Measurements from ENCODE around the gene PDAP1. TPM values are rescaled to one million over a fixed set of nuclear protein-coding genes. Genes with fewer than 3 reads are reported as not detected.

PDAP1 gene, protein sequence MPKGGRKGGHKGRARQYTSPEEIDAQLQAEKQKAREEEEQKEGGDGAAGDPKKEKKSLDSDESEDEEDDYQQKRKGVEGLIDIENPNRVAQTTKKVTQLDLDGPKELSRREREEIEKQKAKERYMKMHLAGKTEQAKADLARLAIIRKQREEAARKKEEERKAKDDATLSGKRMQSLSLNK
- polyA plus RNA-seq, result 10 to 100 TPM; 20.7 to 43.3 (median 30.0) TPM

- H3K4me1 Mint-ChIP-seq, result peaks cover 54 to 68% of the 10 kb centered on the region in 2 donors
- H3K4me3 Mint-ChIP-seq, result peak within 1 kb of the TSS; percentile 90 to 95 (median 94)
- no peaks in the 10 kb centered on the region for H3K9me3 Mint-ChIP-seq
- H3K36me3 Mint-ChIP-seq, result peaks cover 13 to 32% (median 16%) of the 10 kb centered on the region in 3 donors
- H3K27ac Mint-ChIP-seq, result peak within 1 kb of the TSS; percentile 94 to 98 (median 96)
- DNase-seq, result peak; percentile 98
- H3K27me3 Mint-ChIP-seq (ENCODE audit: low read depth in 3 of 3), result peaks cover 12 to 25% (median 25%) of the 10 kb centered on the region in 3 donors
Measured at GRCh38 chr7:99408379-99409191, at the start of gene PDAP1, which contains the start of gene BUD31. PDAP1 (minus strand) TSS chr7:99408597; CDS start chr7:99408548, 49 bp downstream. BUD31 (plus strand) TSS chr7:99408969; CDS start chr7:99411093, 2,124 bp downstream.

GRCh38 chr7:99457650-99458493 lies 49.5 kb upstream of the PDAP1 start:
- no peak for DNase-seq
- Mint-ChIP-seq H3K4me1 (peaks cover 15 to 30% of the 10 kb centered on the region in 2 donors), H3K9me3 (no peaks in the 10 kb centered on the region), H3K27me3 (ENCODE audit: low read depth in 3 of 3) (peaks cover 0 to 2% (median under 1%) of the 10 kb centered on the region in 3 donors), H3K4me3 (no peak overlapping the region), H3K27ac (no peak overlapping the region), H3K36me3 (peaks cover 0 to 14% (median 0%) of the 10 kb centered on the region in 3 donors)

- no peaks in the 10 kb centered on the region for H3K9me3 Mint-ChIP-seq
- H3K4me3 Mint-ChIP-seq, result no peak overlapping the region
- H3K36me3 Mint-ChIP-seq, result peaks cover 0 to 14% (median 0%) of the 10 kb centered on the region in 3 donors
- H3K27ac Mint-ChIP-seq, result no peak overlapping the region
- peaks cover 13 to 28% of the 10 kb centered on the region in 2 donors for H3K4me1 Mint-ChIP-seq
- peaks cover 0 to 2% (median 2%) of the 10 kb centered on the region in 3 donors for H3K27me3 Mint-ChIP-seq (ENCODE audit: low read depth in 3 of 3)
- no peak for DNase-seq
Measured at GRCh38 chr7:99457050-99457649, 48.8 kb upstream of the PDAP1 start.

GRCh38 chr7:99456288-99456687 lies 47.9 kb upstream of the PDAP1 start:
- Mint-ChIP-seq H3K27ac (peak overlapping the region in 1 of 6 donors; percentile 58), H3K4me3 (no peak overlapping the region), H3K27me3 (ENCODE audit: low read depth in 3 of 3) (peaks cover 0 to 2% (median 2%) of the 10 kb centered on the region in 3 donors), H3K9me3 (no peaks in the 10 kb centered on the region), H3K36me3 (peaks cover 0 to 14% (median 0%) of the 10 kb centered on the region in 3 donors), H3K4me1 (peaks cover 13 to 27% of the 10 kb centered on the region in 2 donors)
- no peak for DNase-seq

GRCh38 chr7:99455874-99456273 lies 47.5 kb upstream of the PDAP1 start:
- no peak overlapping the region for H3K4me3 Mint-ChIP-seq
- peaks cover 13 to 23% of the 10 kb centered on the region in 2 donors for H3K4me1 Mint-ChIP-seq
- H3K27me3 Mint-ChIP-seq (ENCODE audit: low read depth in 3 of 3), result peaks cover 0 to 2% (median 2%) of the 10 kb centered on the region in 3 donors
- peaks cover 0 to 17% (median 0%) of the 10 kb centered on the region in 3 donors for H3K36me3 Mint-ChIP-seq
- peak overlapping the region in 1 of 6 donors; percentile 58 for H3K27ac Mint-ChIP-seq
- H3K9me3 Mint-ChIP-seq, result no peaks in the 10 kb centered on the region
- DNase-seq, result no peak

DNA sequence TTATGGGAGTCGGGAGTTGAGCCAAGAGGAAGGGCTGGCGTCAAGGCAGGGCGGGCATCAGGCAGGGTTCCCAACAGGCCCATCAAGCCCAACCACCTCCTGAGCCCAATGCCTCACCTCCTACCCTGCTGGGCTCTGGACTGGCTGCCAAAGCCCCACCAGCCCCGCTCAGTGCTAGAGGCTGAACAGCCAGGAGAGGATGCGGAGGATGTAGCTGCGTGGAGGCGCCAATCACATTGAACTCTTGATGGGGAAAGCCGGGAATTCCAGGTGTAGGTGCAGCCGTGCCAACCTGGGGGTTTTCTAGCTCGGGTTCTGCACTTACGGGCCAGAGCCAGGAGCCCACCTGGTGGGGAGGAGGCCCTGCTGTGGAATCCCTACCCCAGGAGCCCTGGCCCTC lies 44.7 kb upstream of the PDAP1 start:
- DNase-seq, result no peak
- H3K4me1 Mint-ChIP-seq, result peaks cover 0 to 2% of the 10 kb centered on the region in 2 donors
- peaks cover 0 to 7% (median 2%) of the 10 kb centered on the region in 3 donors for H3K27me3 Mint-ChIP-seq (ENCODE audit: low read depth in 3 of 3)
- H3K4me3 Mint-ChIP-seq, result no peak overlapping the region
- H3K9me3 Mint-ChIP-seq, result peaks cover 0 to 2% (median 0%) of the 10 kb centered on the region in 6 donors
- peaks cover 0 to 20% (median 0%) of the 10 kb centered on the region in 3 donors for H3K36me3 Mint-ChIP-seq
- H3K27ac Mint-ChIP-seq, result no peak overlapping the region

- peaks cover 0 to 2% (median 0%) of the 10 kb centered on the region in 6 donors for H3K9me3 Mint-ChIP-seq
- H3K27ac Mint-ChIP-seq, result no peak overlapping the region
- no peak overlapping the region for H3K4me3 Mint-ChIP-seq
- DNase-seq, result no peak
- H3K36me3 Mint-ChIP-seq, result peaks cover 0 to 16% (median 0%) of the 10 kb centered on the region in 3 donors
- peaks cover 0 to 2% of the 10 kb centered on the region in 2 donors for H3K4me1 Mint-ChIP-seq
- peaks cover 0 to 7% (median 2%) of the 10 kb centered on the region in 3 donors for H3K27me3 Mint-ChIP-seq (ENCODE audit: low read depth in 3 of 3)
Measured at GRCh38 chr7:99452541-99452940, 44.1 kb upstream of the PDAP1 start.

GRCh38 chr7:99451936-99452335 lies 43.5 kb upstream of the PDAP1 start:
- H3K9me3 Mint-ChIP-seq, result peaks cover 0 to 2% (median 0%) of the 10 kb centered on the region in 6 donors
- H3K36me3 Mint-ChIP-seq, result peaks cover 0 to 16% (median 0%) of the 10 kb centered on the region in 3 donors
- no peak overlapping the region for H3K4me3 Mint-ChIP-seq
- no peak overlapping the region for H3K27ac Mint-ChIP-seq
- H3K27me3 Mint-ChIP-seq (ENCODE audit: low read depth in 3 of 3), result peaks cover 0 to 7% (median 2%) of the 10 kb centered on the region in 3 donors
- DNase-seq, result no peak
- peaks cover 0 to 2% of the 10 kb centered on the region in 2 donors for H3K4me1 Mint-ChIP-seq

DNA sequence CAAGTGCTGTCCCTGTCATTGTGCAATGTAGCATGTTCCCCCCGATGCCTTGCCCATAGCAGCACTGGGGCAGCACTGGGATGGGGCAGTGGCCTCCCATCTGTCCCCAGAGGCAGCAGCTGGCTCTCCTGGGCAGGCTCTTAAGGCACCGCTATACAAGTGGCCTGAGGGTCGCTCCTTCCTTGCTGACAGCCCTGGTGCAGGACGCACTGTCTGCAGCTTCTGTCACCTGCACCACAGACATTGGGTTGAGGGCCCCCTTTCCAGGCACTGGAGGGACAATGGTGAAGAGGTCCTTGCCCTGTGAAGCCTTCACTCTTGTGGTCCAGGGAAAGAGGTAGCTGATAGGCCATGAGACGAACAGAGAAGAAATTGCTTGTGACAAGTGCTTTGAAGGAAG lies 40.9 kb upstream of the PDAP1 start:
- Mint-ChIP-seq H3K4me3 (no peak overlapping the region), H3K9me3 (peaks cover 0 to 2% (median 0%) of the 10 kb centered on the region in 6 donors), H3K4me1 (no peaks in the 10 kb centered on the region), H3K27ac (peak overlapping the region in 2 of 6 donors; percentile 43 to 80), H3K27me3 (ENCODE audit: low read depth in 3 of 3) (peaks cover 0 to 5% (median 2%) of the 10 kb centered on the region in 3 donors), H3K36me3 (peaks cover 0 to 17% (median 0%) of the 10 kb centered on the region in 3 donors)
- DNase-seq, result no peak

GRCh38 chr7:99448855-99449254 lies 40.5 kb upstream of the PDAP1 start:
- no peaks in the 10 kb centered on the region for H3K4me1 Mint-ChIP-seq
- H3K36me3 Mint-ChIP-seq, result peaks cover 0 to 14% (median 0%) of the 10 kb centered on the region in 3 donors
- no peak overlapping the region for H3K27ac Mint-ChIP-seq
- peaks cover 0 to 5% (median 2%) of the 10 kb centered on the region in 3 donors for H3K27me3 Mint-ChIP-seq (ENCODE audit: low read depth in 3 of 3)
- DNase-seq, result no peak
- H3K4me3 Mint-ChIP-seq, result no peak overlapping the region
- peaks cover 0 to 2% (median 0%) of the 10 kb centered on the region in 6 donors for H3K9me3 Mint-ChIP-seq

DNA sequence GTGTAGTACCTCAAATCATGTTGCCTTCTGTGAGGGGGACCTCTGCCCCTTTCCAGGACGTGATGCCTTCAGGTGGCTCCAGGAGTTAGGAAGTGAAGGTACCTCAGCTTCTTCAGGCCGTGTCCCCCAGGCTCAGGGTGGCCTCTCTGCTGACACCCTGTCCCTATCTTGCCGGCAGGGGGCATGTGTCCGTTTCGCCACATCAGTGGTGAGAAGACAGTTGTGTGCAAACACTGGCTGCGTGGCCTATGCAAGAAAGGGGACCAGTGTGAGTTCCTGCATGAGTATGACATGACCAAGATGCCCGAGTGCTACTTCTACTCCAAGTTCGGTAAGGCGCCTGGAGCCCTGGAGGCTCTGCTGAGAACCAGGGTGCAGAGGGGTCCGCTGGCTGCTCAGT lies 39.5 kb upstream of the PDAP1 start:
- Mint-ChIP-seq H3K4me3 (no peak overlapping the region), H3K27ac (no peak overlapping the region), H3K27me3 (ENCODE audit: low read depth in 3 of 3) (peaks cover 0 to 5% (median 1%) of the 10 kb centered on the region in 3 donors), H3K36me3 (peaks cover 0 to 17% (median 3%) of the 10 kb centered on the region in 3 donors), H3K9me3 (peaks cover 0 to 2% (median 0%) of the 10 kb centered on the region in 6 donors), H3K4me1 (peaks cover 0 to 4% of the 10 kb centered on the region in 2 donors)
- no peak for DNase-seq

DNA sequence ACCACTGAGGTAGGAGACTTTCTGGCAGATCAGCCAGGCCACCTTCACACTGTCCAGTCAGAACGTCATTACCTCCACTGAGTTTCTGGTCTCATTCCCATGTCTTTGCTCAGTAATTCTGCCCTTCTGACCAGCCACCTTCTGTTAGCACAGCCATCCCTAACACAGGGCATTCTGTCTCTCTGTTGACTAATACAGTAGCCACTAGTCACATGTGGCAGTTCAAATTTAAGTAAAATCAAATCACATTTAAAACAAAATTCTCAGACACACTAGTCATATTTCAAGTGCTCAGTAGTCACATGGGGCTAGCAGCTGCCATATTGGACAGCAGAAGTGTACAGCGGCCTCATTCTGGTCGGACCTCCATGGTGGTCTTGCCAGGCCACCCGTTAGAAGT lies 37.7 kb upstream of the PDAP1 start:
- peaks cover 2 to 14% of the 10 kb centered on the region in 2 donors for H3K4me1 Mint-ChIP-seq
- H3K27me3 Mint-ChIP-seq (ENCODE audit: low read depth in 3 of 3), result peaks cover 0 to 5% (median 0%) of the 10 kb centered on the region in 3 donors
- H3K27ac Mint-ChIP-seq, result peak overlapping the region in 2 of 6 donors; percentile 62 to 69
- no peak for DNase-seq
- H3K36me3 Mint-ChIP-seq, result peaks cover 0 to 19% (median 4%) of the 10 kb centered on the region in 3 donors
- no peak overlapping the region for H3K4me3 Mint-ChIP-seq
- peaks cover 0 to 2% (median 0%) of the 10 kb centered on the region in 6 donors for H3K9me3 Mint-ChIP-seq

Data from immature natural killer cell (primary cell).